Cardiac septum (tissue), 1 donor: ENCODE measurements around the gene CUBN. TPM values are rescaled to one million over a fixed set of nuclear protein-coding genes. Genes with fewer than 3 reads are reported as not detected.

Source experiments
- DNase-seq: peaks from one replicate; pipeline ENCODE4 v3.0.0-alpha.2; 2020; ENCODE audit warnings: low spot score
- intact Hi-C: fragments of 100-400 bp; cut with DNase I; formaldehyde crosslinking; loops from one replicate; pipeline ENCODE4 v1.14.0; 2022
- total RNA-seq: library from RNA; stranded (reverse); fragmentation: NEBNext Ultra II Directional; extraction: Animal tissue kit (Norgen Biotek cat#: 25700); gene quantifications from one replicate; pipeline ENCODE4 v1.2.1, GENCODE V29; 2021
- donor health status: DM: no; HTN: no; CAD: no.

The CUBN gene
- total RNA-seq, 1 donor from 2014 or later, result 0.54 TPM

DNA sequence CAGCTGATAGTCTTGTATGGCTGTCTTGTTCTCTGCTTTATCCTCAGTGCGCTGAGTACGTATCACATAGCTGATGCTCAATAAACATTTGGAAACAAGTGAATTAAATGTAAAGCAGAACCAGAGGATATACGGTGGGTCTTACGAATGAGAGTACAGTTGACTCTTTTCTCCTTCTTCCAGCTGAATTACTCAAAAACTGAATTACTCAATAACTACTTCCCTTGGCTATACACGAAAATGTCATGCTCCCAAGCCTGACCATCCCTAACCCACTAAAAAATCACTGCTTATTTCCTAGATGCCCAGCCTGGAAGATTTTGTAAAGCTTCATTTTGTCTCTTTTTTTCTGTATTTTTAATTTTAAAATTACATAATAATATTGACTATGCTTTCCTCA lies 309.2 kb downstream of the CUBN start:
- DNase-seq, result no peak

DNA sequence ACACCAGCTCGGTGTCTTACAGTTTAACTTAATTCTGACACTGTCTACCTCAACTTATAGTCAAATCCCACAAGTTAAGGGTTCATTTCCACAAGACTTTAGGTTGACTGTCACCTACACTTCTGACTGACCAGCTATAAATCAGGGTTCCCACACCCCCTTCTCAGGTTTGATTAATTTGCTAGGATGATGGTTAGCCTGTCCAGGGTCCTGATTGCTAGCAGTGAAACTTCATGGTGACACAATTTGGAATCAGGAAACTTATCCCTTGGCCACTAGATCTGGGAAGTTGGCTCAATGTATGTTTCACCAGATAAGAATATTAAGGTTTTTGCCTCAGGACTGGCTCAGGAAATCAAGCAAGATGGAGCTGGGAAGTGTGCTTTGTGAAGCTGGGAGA lies 309.6 kb downstream of the CUBN start:
- no peak for DNase-seq
- intact Hi-C loops, result no loop called here

More for the DNA sequence above, 309.2 kb downstream of the CUBN start:
- intact Hi-C loops, result no loop called here

DNA sequence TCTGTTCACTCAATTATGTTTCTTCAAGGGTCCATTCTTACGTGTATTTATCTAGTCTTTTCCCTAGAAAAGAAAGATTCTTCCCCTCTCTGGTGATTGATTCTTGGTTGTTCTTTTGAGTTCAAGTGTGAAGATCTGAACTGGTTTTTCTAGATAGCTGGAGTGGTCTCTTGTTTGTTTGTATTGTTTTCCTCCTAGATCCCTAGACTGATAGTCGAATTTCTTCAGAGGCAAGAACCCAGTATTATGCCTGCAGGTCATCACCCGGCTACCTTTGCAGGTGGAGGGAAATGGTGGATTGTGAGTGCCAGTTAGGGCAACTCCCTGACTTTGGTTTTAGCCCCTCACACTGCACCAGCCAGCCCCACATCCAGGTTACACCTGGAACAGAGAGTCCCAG lies 310.2 kb downstream of the CUBN start:
- no peak for DNase-seq
- intact Hi-C loops, result loop anchor here (10.0 kb wide), 1 partner anchor 385 kb away; the partner anchor contains the start of gene PTER

DNA sequence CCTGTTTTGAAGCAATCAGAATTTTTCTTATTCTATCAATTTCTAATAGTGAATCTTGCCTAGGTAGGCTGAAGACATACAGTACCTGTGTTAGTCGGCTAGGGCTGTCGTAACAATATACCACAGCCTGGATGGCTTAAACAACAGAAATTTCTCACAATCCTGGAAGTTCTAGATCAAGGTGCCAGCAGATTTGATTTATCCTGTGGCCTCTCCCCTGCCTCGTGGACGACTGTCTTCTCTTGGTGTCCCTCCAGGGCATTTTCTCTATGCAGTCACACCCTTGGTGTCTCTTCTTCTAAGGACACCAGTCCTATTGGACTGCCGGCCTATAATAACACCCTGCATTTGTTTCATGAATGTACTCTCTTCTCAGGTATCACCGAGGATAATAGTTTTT lies 310.6 kb downstream of the CUBN start:
- intact Hi-C loops, result loop anchor here (10.0 kb wide), 1 partner anchor 384 kb away; the partner anchor contains the start of gene PTER
- no peak for DNase-seq

DNA sequence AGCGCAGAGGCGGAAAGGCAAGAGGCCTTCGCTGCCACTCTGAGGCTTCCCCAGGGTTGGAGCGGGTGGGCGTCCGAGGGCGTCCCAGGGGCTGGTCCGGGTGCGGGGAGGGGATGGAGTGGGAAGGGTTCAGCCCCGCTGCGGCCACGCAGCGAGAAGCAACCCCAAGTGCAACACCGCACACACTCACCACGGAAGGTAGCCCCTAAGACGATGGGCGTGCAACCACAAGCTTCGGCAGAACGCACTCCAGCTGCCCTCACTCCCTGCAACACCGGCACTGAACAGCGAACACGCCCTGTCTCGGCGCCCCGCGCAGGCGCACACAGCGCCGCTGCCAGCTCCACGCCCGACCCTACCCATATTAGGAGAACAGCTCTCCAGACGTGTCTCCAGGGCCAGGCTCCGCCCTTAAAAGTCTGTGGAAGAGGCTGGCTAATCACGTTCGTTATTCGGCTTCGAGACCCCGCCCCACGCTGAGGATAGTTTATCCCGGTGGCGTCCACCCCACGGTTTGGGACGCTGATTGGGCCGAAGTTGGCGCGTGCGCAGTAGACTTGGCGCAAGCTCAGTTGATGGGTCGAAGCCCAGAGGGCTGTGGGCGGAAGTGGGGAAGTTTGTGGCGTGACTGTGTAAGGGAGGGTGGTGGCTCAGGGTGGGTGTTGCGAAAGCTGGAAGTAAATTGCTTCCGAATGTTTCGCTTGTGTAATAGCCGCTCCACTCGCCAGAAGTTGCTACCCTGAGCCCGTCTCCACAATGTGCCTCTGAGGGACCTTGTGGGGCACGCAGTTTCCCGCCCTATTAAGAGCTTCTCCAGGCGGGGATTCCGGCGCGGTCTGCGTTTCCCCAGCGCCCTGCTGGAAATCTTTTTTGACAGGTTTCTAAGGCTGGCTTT lies 312.2 kb downstream of the CUBN start, which contains the start of gene RSU1:
RSU1 (minus strand) TSS at position 300 of the 895 bp plus-strand sequence. CDS start 343 bp downstream, outside the sequence.
- DNase-seq, result peak; percentile 100
- intact Hi-C loops, result loop anchor here (10.0 kb wide), 1 partner anchor 383 kb away; the partner anchor contains the start of gene PTER

DNA sequence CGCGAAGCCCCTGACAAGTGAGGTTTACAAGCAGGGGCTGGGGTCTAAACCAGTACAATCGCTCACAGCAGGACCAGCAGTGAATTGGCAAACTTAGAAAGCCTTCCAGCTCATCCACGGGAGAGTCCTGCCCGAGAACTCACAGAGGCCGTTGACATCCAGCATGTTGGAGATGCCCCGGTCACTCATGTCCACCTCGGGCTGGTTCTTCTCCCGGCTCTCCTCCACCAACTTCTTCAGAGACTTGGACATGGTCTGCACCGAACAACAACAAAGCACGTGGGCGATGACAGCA lies 312.8 kb downstream of the CUBN start:
- intact Hi-C loops, result loop anchor here (10.0 kb wide), 1 partner anchor 382 kb away; the partner anchor contains the start of gene PTER
- no peak for DNase-seq

DNA sequence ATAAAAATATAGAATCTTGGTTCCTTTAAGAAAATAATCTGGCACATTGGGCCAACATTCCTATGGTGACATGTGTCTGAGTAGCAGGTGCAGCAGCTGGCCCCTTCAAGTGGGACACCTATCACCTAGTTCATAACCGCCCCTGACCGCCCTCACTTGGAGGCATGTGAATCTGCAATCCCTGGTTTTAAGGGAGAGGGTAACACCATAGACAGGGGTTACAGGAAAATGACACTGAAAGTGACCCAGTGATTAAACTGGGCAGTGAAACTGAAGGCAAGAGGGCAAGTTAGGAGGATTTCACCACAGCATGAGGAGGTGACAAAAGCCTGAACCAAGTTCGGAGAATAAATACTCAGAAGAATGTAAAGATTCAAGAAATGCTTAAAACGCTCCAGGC lies 313.4 kb downstream of the CUBN start:
- intact Hi-C loops, result loop anchor here (10.0 kb wide), 1 partner anchor 381 kb away; the partner anchor contains the start of gene PTER
- DNase-seq, result no peak

DNA sequence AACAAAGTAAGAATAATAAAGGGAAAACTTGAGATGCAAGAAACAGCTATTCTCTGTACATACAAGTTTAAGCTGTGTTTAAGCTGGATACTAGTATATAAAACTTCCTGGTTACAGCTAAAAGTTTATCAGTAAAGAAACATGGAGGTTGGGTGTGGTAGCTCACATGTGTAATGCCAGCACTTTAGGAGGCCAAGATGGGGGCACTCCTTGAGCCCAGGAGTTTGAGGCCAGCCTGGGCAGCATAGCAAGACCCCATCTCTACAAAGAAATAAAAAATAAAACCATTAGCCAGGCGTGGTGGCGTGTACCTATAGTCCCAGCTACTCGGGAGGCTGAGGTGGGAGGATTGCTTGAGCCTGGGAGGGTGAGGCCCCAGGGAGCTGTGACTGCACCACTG lies 315.6 kb downstream of the CUBN start:
- intact Hi-C loops, result loop anchor here (10.0 kb wide), 1 partner anchor 379 kb away; the partner anchor contains the start of gene PTER
- no peak for DNase-seq

DNA sequence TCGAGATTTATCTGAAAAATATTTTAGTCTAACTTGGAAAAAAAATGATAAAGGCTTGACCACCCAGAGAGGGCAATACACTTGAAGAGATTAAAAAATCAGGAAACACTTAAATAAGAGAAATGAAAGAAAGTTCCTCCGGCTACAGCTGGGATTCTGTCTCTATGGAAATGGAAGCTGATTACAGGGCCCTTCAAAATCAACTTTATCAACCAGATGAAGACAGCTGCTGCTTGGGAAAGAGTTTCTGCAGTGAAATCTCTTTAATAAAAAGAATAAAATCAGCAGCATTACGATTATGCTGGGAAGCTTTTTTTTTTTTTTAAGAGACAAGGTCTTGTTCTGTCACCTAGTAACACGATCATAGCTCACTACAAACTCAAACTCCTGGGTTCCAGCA lies 316.9 kb downstream of the CUBN start:
- intact Hi-C loops, result loop anchor here (10.0 kb wide), 1 partner anchor 378 kb away; the partner anchor contains the start of gene PTER
- DNase-seq, result no peak

DNA sequence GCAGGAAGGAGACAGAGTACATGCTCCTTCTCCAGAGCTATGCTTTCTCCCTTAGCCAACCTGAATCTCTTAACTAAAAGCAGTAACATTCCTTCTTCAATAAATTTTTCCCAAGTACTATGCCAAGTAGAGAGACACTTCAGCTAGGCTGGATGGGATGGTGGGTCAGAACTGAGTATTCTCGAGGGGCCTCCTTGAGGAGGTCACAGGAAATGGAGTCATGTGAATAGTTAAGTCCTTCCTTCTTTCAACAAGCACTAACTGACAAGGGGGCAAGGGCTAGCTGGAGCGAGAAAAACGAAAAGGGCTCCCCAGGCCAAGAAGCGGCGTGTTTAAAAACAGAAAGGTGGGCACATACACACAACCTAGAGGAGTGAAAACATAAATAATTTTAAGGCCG lies 317.8 kb downstream of the CUBN start:
- DNase-seq, result no peak
- intact Hi-C loops, result loop anchor here (10.0 kb wide), 1 partner anchor 377 kb away; the partner anchor contains the start of gene PTER

DNA sequence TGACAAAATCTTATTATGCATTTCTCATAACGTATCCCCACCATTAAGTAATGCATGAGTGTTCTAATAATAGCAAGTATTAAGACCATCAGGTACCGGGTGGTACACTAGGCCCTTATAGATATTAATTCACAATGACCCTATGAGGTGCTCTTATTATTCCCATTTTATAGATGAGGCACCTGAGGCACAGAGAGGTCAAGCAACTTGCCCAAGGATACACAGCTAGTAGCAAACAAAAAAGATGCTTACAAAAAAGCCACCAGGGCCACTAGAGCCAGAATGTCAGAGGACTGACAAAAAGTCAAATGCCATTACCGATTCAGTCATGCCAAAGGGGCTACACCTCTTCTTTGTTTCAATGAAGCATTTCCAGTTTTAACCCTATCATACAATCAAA lies 318.3 kb downstream of the CUBN start:
- no peak for DNase-seq
- intact Hi-C loops, result loop anchor here (10.0 kb wide), 1 partner anchor 376 kb away; the partner anchor contains the start of gene PTER

DNA sequence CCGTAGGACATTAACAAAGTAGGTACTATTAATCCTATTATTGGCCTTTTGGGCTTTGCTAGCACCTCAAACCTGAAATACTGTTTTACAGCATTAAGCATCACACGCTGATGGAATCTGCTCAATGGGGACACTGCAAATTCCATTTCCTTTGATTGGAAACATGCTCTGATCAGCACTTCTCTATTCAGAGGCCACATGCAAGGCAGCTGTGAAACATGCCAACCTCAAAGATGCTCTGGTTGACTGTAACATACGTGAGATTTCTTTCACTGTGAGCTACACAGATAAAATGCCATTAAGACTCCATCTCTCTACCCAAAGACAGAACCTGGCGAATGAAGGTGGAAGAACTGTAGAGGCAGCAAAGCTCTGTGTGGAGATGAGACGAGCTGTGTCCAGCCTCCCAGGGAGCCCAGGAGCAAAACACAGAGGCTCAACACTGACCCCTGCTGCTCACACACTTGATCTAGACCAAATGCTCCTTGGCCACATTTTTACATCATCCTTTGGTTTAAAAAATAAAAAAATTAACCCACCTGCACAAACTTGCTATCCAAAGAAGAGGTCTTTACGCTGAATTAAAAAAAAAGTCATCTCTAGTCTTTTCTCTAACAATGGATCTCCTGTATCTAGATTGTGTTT lies 320.4 kb downstream of the CUBN start:
- intact Hi-C loops, result no loop called here
- no peak for DNase-seq

DNA sequence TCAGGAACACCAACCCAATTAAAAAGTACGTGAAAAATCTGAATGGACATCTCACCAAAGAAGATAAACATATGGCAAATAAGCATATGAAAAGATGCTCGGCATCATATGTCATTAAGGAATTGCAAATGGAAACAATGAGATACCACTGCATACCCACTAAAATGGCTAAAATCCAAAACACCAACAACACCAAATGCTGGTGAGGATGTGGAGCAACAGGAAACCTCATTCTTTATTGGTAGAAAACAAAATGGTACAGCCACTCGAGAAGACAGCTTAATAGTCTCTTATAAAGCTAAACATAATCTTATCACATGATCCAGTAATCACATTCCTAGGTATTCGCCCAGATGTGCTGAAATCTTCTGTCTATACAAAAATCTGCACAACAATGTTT lies 325.5 kb downstream of the CUBN start:
- intact Hi-C loops, result no loop called here
- DNase-seq, result no peak

DNA sequence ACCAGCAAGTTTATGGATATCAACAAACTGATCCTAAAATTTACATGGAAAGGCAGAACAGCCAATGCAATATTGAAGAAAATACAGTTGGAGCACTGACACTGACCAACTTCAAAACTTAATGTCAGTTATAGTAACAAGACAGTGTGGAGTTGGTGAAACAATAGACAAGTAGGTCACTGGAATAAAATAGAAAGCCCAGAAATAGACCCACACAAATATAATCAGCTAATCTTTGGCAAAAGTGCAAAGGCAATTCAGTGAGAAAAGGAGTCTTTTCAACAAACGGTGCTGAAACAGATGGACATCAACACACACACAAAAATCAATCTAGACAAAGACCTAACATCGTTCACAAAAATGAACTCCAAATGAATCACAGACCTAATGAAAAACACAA lies 326.1 kb downstream of the CUBN start:
- intact Hi-C loops, result no loop called here
- DNase-seq, result no peak

DNA sequence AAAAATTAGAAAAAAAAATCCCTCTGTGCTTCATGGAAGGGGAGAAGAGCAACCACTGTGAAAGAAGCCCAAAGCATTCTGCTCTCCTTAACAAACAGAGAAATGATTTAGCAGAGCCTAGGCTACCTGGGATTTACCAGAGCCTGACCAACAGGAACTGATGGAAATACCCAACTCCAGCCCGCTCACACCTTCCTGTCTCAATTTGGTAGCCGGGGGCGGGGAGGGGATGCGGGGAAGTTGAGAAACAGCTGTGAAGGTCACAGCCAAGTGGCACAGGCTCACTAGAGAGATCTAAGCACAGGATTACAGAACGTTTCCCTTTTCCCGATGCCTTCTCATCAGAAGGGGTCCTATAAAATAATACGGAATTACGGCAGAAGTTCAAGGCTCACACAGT lies 330.0 kb downstream of the CUBN start:
- intact Hi-C loops, result no loop called here
- DNase-seq, result no peak

DNA sequence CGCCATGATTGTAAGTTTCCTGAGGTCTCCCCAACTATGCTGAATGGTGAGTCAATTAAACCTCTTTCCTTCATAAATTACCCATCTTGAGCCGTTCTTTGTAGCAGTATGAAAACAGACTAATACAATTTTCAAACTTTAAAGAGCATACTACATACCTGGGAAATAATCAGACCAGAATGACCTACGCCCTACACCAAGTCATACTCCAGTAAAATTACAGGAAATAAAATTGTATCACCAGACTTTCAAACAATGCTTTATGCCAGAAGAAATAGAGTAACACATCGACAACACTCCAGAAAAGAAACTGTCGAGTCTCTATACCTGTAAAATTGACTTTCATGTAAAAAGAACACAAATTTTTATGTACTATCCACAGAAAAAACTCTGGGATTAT lies 331.0 kb downstream of the CUBN start:
- no peak for DNase-seq
- intact Hi-C loops, result no loop called here

DNA sequence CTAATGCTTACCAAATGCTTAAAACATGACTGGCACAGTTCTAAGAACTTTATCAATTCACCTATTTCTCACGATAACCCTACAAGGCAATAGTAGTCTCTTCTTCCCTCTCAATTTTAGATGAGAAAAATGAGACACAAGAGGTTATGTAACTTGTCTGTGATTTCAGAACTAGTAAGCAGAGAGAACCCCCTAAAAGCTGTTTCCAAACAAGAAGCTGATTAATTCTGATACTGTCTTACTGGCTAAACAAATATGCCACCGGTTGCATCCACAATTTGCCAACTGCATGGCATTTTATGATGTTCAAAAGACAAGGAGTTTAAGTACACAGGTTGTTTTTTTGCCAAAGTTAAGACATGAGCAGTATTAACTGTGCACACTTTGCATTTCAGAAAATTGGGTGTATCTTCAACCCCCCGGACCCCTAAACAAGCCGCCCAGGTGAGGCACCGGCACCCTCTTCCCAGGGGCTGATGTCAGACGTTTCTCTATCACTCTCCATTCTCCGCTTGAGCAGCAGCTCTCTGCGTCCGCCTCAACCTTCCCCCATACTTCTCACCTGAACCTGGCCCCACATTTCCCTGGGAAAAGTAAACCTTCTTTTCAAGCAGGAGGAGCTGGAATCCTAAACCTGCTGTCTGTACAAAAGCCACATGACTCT lies 334.1 kb downstream of the CUBN start:
- intact Hi-C loops, result no loop called here
- no peak for DNase-seq

DNA sequence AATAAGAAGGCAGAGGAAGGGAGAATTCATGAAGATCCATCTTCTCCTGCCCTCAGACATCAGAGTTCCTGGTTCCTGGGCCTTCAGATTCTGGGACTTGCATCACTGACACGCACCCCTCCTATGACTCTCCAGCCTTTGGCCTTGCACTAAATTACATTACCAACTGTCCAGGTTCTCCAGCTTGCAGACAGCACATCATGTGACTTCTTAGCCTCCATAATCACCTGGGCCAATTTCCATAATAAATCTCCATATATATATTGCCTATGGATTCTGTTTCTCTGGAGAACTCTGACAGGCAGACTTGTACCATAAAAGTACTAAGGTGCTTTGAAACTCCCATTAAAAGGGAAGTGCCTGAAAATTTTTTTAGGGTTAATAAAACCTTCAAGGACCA lies 335.6 kb downstream of the CUBN start:
- no peak for DNase-seq
- intact Hi-C loops, result no loop called here

DNA sequence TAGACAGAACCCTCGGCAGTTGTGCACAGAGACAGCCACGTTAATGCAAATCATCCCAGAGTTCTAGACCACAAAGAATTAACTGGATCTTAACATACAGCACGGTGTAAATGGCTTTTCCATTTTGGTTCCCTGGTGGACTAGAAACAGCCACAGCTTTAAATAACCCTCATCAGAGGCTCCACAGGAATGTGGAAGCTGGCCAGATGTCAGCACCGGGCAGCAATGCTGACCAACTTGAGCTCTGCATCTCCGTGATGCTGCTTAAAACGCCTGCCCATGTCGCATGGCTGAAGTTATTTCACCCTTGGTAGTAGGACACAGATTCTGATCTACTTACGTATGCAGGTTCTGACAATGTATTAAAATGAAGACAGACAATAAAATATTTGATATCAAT lies 336.9 kb downstream of the CUBN start:
- intact Hi-C loops, result no loop called here

DNA sequence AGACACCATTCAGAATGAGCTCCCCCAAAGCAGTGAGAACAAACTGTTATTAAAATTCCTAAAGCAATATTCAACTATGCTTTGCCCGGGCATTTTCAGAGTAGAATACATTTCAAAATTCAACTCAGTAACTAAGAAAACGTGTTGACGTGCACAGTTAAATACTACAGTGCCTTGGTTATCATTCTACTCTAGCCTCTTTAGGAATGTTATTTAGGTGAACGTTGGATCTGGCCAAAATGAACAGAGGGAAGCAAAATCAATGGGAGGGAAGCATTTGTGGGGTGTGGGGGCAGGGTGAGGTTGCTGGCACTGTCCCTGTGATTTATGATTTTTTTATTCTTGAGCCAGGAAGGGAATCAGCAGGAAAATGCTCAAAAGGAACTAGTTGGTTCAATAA lies 339.8 kb downstream of the CUBN start:
- intact Hi-C loops, result no loop called here
- DNase-seq, result no peak

More for the DNA sequence above, 336.9 kb downstream of the CUBN start:
- DNase-seq, result no peak
